Stimulated activated CD8-positive, alpha-beta memory T cell treated with anti-CD3 and anti-CD28 coated beads, Interleukin-7, amount 100 ng/mL, for 24 hours (primary cell): ENCODE data around the gene CLP1.
"Not testable (repeated sequence)": the region's sequence is repeated elsewhere in the genome, so short reads cannot be mapped to it uniquely, and the experiment has no call there.

Experiments
- DNase-seq: peaks from one replicate; pipeline ENCODE4 v3.0.0-alpha.2; 2020; ENCODE audit warnings: low read depth

Gene CLP1

GRCh38 chr11:57667117-57667735 is 9.7 kb downstream of the CLP1 start:
- DNase-seq: peak; percentile 79

GRCh38 chr11:57667736-57668433 is 10.3 kb downstream of the CLP1 start, which contains the start of gene ZDHHC5:
Gene ZDHHC5 (plus strand): TSS chr11:57668114. CDS start chr11:57673091, 4,977 bp downstream.
- peak; percentile 97 for DNase-seq

- peak; percentile 20 for DNase-seq
Observed at GRCh38 chr11:57668434-57668782, 10.8 kb downstream of the CLP1 start.

GRCh38 chr11:57674251-57674650 is 16.7 kb downstream of the CLP1 start:
- DNase-seq: no peak

- DNase-seq: no peak
Observed at GRCh38 chr11:57675176-57675941, 17.8 kb downstream of the CLP1 start.

GRCh38 chr11:57679396-57679795 is 21.8 kb downstream of the CLP1 start:
- no peak for DNase-seq

GRCh38 chr11:57680552-57680874 is 23.0 kb downstream of the CLP1 start:
- no peak for DNase-seq

- DNase-seq: no peak
Observed at GRCh38 chr11:57681168-57681567, 23.6 kb downstream of the CLP1 start.

- DNase-seq: not testable (repeated sequence)
Observed at GRCh38 chr11:57690474-57690873, 32.9 kb downstream of the CLP1 start.

- DNase-seq: no peak
Observed at GRCh38 chr11:57698843-57699365, 41.3 kb downstream of the CLP1 start.

GRCh38 chr11:57699813-57700212 is 42.3 kb downstream of the CLP1 start:
- DNase-seq: no peak

GRCh38 chr11:57700425-57700824 is 42.9 kb downstream of the CLP1 start:
- DNase-seq: no peak

- DNase-seq: no peak
Observed at GRCh38 chr11:57703341-57703740, 45.8 kb downstream of the CLP1 start.

- DNase-seq: no peak
Observed at GRCh38 chr11:57704932-57705331, 47.4 kb downstream of the CLP1 start.

- not testable (repeated sequence) for DNase-seq
Observed at GRCh38 chr11:57705432-57705831, 47.9 kb downstream of the CLP1 start.

- no peak for DNase-seq
Observed at GRCh38 chr11:57709802-57710367, 52.3 kb downstream of the CLP1 start.
